HFF-Myc (cell line): Measurements from ENCODE around the gene RIMS3.
A peak's percentile ranks its signal among the peaks of the same experiment; 100 is the strongest.
"Not testable (repeated sequence)": the region's sequence is repeated elsewhere in the genome, so short reads cannot be mapped to it uniquely, and the experiment has no call there.

Experiments
- DNase-seq: peaks from one replicate; pipeline ENCODE4 v3.0.0-alpha.2; 2011; ENCODE audit warnings: low read depth; ENCODE audit errors: extremely low read depth
- H3K4me3 ChIP-seq: replicated peaks from 2 replicates; pipeline ENCODE4 v1.5.1; 2011; ENCODE audit warnings: low read depth, mild to moderate bottlenecking, control low read depth, low read length
- CTCF ChIP-seq: IDR thresholded peaks from 2 replicates; pipeline ENCODE4 v1.5.1; 2012; ENCODE audit warnings: mild to moderate bottlenecking, low read depth, low read length, control low read depth; ENCODE audit errors: missing control alignments

Gene RIMS3

DNA sequence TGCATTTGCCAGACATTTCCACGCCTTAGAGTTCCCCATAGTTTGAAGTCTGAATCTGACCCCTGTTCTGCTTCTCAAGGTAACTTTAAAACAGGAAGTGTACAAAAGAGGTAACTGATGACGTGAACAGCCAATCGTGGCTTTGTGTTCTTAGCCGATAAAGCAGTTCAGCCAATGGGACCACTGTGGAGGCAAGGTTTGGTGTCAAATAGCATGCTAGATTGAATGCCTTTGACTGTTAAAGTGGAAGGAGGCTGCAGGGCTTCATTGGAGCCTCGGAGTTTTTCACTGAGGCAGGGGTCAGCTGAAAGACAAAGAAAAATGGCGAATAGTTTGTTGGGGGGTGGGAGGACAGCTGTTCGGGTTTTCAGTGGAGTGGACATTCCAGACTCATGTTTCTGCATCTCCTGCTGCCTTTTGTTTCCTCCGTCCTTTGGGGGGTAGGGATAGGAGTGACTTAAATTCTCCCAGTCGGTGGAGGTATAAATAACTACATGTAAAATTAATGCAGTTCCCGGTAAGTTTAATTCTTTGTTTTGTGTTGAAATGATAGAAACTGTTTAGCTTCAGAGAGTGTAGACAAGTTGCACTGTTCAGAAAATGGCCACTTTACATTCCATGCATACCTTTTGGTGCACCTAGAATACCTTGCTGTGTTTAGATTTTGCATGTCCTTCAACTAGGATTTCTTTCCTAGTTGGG lies 43.8 kb upstream of the RIMS3 start:
- peak; percentile 94 for DNase-seq
- H3K4me3 ChIP-seq = peak overlapping the region; percentile 55
- no peak for TF ChIP-seq CTCF

DNA sequence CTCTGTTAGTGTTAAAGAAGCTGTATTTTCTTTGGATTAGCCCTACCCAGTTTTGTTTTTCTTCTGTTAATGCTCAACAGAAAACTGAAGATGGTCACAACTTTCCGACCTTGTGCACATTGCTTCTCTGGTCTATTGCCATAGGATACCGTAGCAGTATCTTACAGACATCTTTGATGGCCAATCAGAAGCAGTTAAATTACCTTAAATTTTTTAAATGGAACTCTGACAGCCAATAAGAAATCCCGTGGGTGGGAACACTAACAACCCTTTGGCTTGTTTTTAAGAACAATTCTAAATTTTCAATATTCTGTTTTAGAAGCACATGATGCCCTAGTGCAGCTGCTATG lies 43.2 kb upstream of the RIMS3 start:
- H3K4me3 ChIP-seq = peak overlapping the region; percentile 55
- TF ChIP-seq CTCF = no peak
- DNase-seq = peak; percentile 68

- no peak overlapping the region for H3K4me3 ChIP-seq
- TF ChIP-seq CTCF = no peak
- no peak for DNase-seq
Measured at GRCh38 chr1:40706626-40707025, 41.1 kb upstream of the RIMS3 start.

GRCh38 chr1:40704817-40705733 lies 39.6 kb upstream of the RIMS3 start:
- DNase-seq = no peak
- H3K4me3 ChIP-seq = no peak overlapping the region
- no peak for TF ChIP-seq CTCF

- peak; percentile 72 for DNase-seq
- no peak for TF ChIP-seq CTCF
- no peak overlapping the region for H3K4me3 ChIP-seq
Measured at GRCh38 chr1:40703316-40703715, 37.8 kb upstream of the RIMS3 start.

GRCh38 chr1:40702810-40703209 lies 37.3 kb upstream of the RIMS3 start:
- not testable (repeated sequence) for DNase-seq, H3K4me3 ChIP-seq

DNA sequence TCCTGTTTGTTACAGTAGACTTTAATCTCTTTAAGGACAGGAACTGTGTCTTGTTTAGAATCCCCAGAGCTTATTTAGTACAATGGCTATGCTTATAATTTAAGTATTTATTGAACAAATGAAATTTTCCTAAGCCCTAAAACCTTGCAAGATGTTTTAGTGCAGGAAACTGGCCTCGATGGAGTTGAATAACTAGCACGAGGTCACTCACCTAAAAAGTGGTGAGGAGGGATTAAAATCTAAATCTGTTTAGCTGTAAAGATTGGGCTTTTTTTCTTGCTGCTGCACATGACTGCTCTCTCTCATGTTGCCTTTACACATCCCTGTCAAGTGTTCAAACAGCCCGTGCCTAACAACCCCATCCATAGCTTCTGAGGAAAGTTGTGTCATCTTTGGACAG lies 36.2 kb upstream of the RIMS3 start:
- TF ChIP-seq CTCF = no peak
- no peak overlapping the region for H3K4me3 ChIP-seq
- no peak for DNase-seq
